OCI-LY3 (cell line): ENCODE results near the gene SAMD5.

Source experiments
- H2AFZ ChIP-seq: fragments of 200-600, 300-600 bp; shearing (Covaris generic); 2 replicates; pipeline ENCODE4 v1.6.0; 2014; ENCODE audit warnings: antibody characterized with exemption, low read depth, low read length
- H3K27ac ChIP-seq: fragments of 200-600, 300-600 bp; sonication (generic); 2 replicates; pipeline ENCODE4 v1.5.1; 2014; ENCODE audit warnings: mild to moderate bottlenecking, low read length, moderate library complexity, mixed read lengths
- H3K27me3 ChIP-seq: fragments of 200-600, 300-600 bp; sonication (generic); 2 replicates; pipeline ENCODE4 v1.6.1; 2014; ENCODE audit warnings: low read depth, low read length, mixed read lengths
- H3K36me3 ChIP-seq: fragments of 200-600, 300-600 bp; sonication (generic); replicated peaks from 2 replicates; pipeline ENCODE3; 2014; ENCODE audit warnings: low read depth, low read length, mixed read lengths
- H3K4me1 ChIP-seq: fragments of 300-600, 200-600 bp; sonication (generic); 2 replicates; pipeline ENCODE4 v1.6.1; 2014; ENCODE audit warnings: low read length, mixed read lengths
- H3K4me2 ChIP-seq: fragments of 200-600, 300-600 bp; sonication (generic); 2 replicates; pipeline ENCODE4 v1.6.1; 2014; ENCODE audit warnings: low read length, mixed read lengths
- H3K4me3 ChIP-seq: fragments of 300-600, 200-600 bp; sonication (generic); 2 replicates; pipeline ENCODE4 v1.5.1; 2014; ENCODE audit warnings: antibody characterized with exemption, mild to moderate bottlenecking, low read length, moderate library complexity
- H3K79me2 ChIP-seq: fragments of 300-600, 200-600 bp; shearing (Covaris generic); 2 replicates; pipeline ENCODE4 v1.6.1; 2014; ENCODE audit warnings: mild to moderate bottlenecking, low read length, mixed read lengths
- H3K9ac ChIP-seq: fragments of 300-600, 200-600 bp; shearing (Covaris generic); 2 replicates; pipeline ENCODE4 v1.6.0; 2014; ENCODE audit warnings: mild to moderate bottlenecking, low read length, moderate library complexity
- H3K9me3 ChIP-seq: fragments of 200-600, 300-600 bp; shearing (Covaris generic); 2 replicates; pipeline ENCODE4 v1.6.1; 2014; ENCODE audit warnings: low read length, mixed read lengths; ENCODE audit not compliant: insufficient read depth
- H4K20me1 ChIP-seq: fragments of 200-600, 300-600 bp; sonication (generic); 2 replicates; pipeline ENCODE4 v1.6.1; 2016; ENCODE audit warnings: low read length, mixed read lengths; ENCODE audit not compliant: insufficient read depth
- EZH2phosphoT487 ChIP-seq: fragments of 200-600 bp; shearing (Covaris generic); IDR thresholded peaks from 2 replicates; pipeline ENCODE4 v1.6.1; 2018; ENCODE audit warnings: antibody characterized with exemption, mixed run types, low read depth
- TF ChIP-seq, protein P1 (sequence below): fragments of 200-600, 300-600 bp; sonication (generic); IDR thresholded peaks from 2 replicates; pipeline ENCODE4 v1.5.1; 2014; ENCODE audit warnings: antibody characterized with exemption, low read length, low read depth

SAMD5 gene

DNA sequence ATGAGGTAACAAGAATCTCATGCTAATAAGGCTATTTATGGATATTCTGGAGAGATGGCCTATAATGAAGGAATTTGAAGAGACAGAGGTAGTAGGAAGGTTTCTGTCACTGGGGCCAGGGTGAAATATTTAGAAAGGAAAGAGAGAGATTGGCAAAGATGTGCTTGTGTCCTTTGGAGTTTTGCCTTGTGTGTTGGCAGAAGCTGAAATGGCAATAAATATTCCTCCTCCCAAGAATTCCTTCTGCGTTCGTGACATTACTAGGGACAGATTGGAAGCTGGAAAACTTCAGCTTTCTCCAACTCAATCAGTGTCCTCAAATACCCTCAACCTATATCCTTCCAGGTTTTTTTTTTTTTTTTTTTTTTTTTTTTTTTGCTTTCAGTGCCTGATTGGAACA is 6.3 kb downstream of the SAMD5 start:
- no peaks in the 10 kb centered on the region for H3K4me1 ChIP-seq
- no peak overlapping the region for H3K27ac ChIP-seq
- H3K79me2 ChIP-seq, result no peaks in the 10 kb centered on the region

DNA sequence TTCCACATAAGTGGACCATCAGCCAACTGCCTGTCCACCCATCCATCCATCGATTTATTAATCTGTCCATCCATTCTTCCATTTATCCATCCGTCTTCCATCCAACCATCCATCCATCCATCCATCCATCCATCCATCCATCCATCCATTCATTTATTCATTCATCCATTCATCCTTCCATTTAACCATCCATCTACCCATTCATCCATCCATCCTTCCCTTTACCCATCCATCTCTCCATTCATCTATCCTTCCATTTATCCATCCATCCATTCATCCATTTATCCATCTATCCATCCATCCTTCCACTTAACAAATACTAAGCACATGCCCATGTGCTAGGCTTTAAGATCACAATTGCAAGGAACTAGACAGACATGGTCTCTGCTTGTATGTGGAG is 6.8 kb downstream of the SAMD5 start:
- H3K4me3 ChIP-seq, result no peak overlapping the region

More for the DNA sequence above, 6.3 kb downstream of the SAMD5 start:
- no peak overlapping the region for H3K4me3 ChIP-seq
- H3K9ac ChIP-seq, result no peak overlapping the region
- no peaks in the 10 kb centered on the region for H3K9me3 ChIP-seq
- no peak overlapping the region for H2AFZ ChIP-seq
- H3K27me3 ChIP-seq, result no peaks in the 10 kb centered on the region
- no peak overlapping the region for H3K4me2 ChIP-seq
- no peaks in the 10 kb centered on the region for H3K36me3 ChIP-seq
- no peaks in the 10 kb centered on the region for H4K20me1 ChIP-seq
- no peak for TF ChIP-seq EZH2phosphoT487
- TF ChIP-seq, protein P1, sequence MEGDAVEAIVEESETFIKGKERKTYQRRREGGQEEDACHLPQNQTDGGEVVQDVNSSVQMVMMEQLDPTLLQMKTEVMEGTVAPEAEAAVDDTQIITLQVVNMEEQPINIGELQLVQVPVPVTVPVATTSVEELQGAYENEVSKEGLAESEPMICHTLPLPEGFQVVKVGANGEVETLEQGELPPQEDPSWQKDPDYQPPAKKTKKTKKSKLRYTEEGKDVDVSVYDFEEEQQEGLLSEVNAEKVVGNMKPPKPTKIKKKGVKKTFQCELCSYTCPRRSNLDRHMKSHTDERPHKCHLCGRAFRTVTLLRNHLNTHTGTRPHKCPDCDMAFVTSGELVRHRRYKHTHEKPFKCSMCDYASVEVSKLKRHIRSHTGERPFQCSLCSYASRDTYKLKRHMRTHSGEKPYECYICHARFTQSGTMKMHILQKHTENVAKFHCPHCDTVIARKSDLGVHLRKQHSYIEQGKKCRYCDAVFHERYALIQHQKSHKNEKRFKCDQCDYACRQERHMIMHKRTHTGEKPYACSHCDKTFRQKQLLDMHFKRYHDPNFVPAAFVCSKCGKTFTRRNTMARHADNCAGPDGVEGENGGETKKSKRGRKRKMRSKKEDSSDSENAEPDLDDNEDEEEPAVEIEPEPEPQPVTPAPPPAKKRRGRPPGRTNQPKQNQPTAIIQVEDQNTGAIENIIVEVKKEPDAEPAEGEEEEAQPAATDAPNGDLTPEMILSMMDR, result no peak

DNA sequence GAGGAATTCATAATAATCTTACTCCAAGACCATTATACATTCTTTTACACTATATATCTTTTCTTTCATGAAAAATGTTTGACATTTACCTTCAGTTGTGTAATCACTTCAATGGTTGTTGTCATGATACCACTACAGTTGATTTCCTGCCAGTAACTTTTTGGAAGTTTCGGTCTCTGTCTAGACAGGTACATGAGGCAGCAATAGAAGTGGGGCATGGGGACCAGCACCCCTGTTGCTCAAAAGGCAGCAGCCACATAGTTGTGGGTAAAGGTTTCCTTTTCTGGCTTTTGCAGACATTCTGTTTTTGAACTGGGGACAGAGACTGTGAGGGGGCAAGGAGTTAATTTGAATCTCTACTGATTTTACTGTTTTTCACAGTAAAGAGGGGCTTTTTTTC is 14.1 kb downstream of the SAMD5 start:
- Histone ChIP-seq H3K4me3 (no peak overlapping the region), H3K36me3 (no peaks in the 10 kb centered on the region), H2AFZ (no peak overlapping the region), H3K4me2 (no peak overlapping the region), H3K27ac (no peak overlapping the region), H3K4me1 (no peaks in the 10 kb centered on the region), H3K27me3 (no peaks in the 10 kb centered on the region), H4K20me1 (no peaks in the 10 kb centered on the region), H3K9me3 (no peaks in the 10 kb centered on the region), H3K9ac (no peak overlapping the region), H3K79me2 (no peaks in the 10 kb centered on the region)
- TF ChIP-seq, protein P1, result no peak
- TF ChIP-seq EZH2phosphoT487, result no peak

More for the DNA sequence above, 6.8 kb downstream of the SAMD5 start:
- Histone ChIP-seq H3K27me3 (no peaks in the 10 kb centered on the region), H2AFZ (no peak overlapping the region), H3K4me1 (no peaks in the 10 kb centered on the region), H3K9me3 (no peaks in the 10 kb centered on the region), H3K27ac (no peak overlapping the region), H3K9ac (no peak overlapping the region), H3K79me2 (no peaks in the 10 kb centered on the region), H3K4me2 (no peak overlapping the region), H4K20me1 (no peaks in the 10 kb centered on the region), H3K36me3 (no peaks in the 10 kb centered on the region)
- TF ChIP-seq EZH2phosphoT487, result no peak
- TF ChIP-seq, protein P1, result no peak

DNA sequence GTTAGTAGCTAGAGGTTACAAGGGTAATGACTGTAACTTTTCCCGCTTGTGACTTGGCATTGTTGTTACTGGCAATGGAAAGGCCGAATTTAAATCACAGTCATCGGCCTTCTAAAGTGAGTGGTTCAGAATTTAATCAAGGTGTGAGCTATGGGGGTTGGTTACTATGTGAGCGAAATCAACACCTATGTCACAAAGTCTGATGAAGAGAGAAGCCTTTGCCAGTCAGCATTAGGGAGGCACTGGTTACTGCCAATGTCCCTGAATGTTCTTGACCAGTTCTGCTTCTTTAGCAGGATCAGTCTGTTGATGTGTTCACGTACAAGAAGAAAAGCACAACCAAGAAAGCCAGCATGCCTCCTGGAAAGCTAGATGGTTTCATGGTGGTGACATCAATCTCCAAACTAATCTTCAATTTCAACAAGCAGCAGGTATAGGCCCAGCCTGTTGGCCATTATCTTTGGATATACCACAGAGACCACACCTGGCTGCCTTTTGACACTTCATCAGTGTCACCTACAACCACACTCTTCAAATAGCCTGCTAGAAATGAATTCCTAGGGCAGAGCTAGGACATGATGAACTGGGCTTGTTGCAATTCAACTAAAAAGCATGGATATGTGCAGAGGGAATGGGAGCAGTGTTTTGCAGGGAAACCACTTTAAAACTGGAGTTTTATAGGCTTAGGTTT is 17.2 kb downstream of the SAMD5 start:
- Histone ChIP-seq H3K79me2 (no peaks in the 10 kb centered on the region), H3K27ac (no peak overlapping the region), H3K36me3 (no peaks in the 10 kb centered on the region), H3K4me1 (no peaks in the 10 kb centered on the region), H4K20me1 (no peaks in the 10 kb centered on the region), H3K9ac (no peak overlapping the region), H3K27me3 (no peaks in the 10 kb centered on the region), H3K9me3 (no peaks in the 10 kb centered on the region), H2AFZ (no peak overlapping the region), H3K4me3 (no peak overlapping the region), H3K4me2 (no peak overlapping the region)
- TF ChIP-seq, protein P1, result no peak
- no peak for TF ChIP-seq EZH2phosphoT487
